HG03139 (cell line): ENCODE measurements around the gene PTH1R.

Experiments
- ATAC-seq: cut with Tn5 transposase; IDR thresholded peaks from one replicate; pipeline ENCODE4 v1.9.1; 2021; ENCODE audit not compliant: unreplicated experiment

PTH1R gene

DNA sequence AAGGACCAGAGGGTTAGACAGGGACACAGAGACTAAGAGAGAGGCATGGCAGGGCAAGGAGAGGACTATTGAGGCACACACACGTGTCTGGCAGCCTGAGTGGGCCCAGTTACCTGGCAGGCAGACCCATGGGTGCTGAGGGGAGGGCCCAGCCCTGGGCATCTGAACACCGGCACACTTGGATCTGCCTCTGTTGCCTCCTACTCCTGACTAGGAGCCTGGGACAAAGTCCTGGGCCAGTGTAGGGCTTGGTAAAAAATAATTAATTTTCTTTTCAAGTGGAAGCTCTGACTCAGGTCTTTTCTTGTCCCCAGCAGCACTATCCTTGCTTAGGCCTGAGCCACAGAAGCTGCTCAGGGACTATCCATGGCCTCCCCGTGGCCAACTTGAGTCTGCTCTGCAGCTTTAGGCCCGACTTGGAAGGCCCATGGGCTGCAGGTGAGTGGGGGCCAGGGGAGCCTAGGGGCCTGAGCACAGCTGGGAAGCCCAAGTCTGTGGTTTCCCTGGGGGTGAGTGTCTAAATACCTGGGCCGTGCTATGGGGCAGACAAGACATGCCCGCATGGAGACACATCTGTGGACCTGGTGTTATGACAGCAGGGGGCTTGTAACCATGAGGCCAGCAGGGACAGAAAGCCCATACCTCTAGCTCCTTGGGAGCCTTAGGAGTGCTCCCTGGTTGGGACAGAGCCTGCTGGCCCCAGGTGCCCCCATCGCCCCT is at the start of gene PTH1R:
TSS of gene PTH1R (plus strand) at position 316 of the 720 bp plus-strand sequence. CDS start 5,839 bp downstream, outside the sequence.
- no peak for ATAC-seq

GRCh38 chr3:46829699-46830208 is 47.8 kb upstream of the PTH1R start:
- no peak for ATAC-seq

- ATAC-seq: no peak
These were observed 46.7 kb upstream of the PTH1R start for GRCh38 chr3:46830801-46831200.

DNA sequence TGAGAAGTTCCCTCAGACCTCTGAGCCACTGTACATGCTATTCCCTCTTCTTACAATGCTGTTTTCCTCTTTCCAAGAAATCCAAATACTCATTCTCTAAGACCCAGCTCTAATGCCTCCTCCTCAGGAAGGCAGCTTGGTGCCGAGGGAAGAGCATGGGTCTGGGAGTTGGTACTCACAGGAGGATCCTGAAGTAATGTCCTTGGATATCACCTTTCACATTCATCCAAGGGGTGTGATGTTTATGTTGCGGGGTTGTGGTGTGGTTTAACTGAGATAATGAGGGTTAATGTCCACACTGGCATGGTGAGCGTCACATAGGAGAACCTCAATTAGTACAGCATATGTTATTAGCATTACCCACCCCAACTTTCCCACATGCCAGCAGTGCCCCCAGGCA is 46.2 kb upstream of the PTH1R start:
- no peak for ATAC-seq

- no peak for ATAC-seq
These were observed 45.7 kb upstream of the PTH1R start for GRCh38 chr3:46831841-46832240.

DNA sequence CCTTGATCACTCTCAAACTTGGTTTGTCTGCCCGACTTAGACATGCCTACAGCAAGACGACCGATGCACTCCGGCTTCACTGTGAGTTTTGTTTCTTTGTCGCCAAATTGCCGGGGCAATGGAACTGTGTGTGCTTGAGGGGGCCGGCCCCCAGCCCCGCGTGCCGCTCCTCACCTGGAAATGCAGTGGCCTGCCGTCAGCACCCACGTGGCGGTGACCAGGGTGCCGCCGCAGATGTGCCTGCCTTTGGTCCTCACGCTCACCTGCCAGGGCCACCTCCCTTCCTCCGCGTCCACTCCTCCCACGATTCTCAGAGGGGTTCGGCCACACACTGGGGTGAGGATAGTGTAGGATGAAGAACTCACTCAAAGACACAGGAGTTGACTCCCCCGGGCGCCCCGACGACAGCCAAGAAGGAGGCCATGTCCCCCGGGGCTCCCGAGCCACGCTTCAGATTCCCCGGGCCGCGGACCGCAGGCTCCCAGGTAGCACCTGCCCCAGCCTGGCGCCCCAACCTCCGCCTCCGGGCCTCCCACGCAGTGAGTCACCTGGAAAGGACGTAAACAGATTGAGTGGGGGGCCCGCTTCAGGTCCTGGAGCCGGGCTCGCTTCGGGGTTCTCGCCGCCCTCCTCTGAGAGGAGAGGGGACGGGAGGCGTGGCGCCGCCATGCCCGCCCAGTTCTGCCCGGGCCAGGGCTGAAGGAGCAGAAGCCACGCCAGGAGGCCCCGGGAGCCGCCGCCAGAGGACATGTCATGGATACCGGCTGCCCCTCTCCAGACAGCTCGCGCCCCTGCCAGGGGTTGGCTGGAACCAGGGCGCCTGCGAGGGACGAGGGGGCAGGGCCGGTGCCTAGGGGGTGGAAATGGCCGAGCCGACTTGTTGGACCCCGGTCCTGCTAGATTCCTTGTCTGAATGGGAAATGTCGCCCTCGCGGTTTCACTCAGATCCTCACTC is 43.9 kb upstream of the PTH1R start:
- no peak for ATAC-seq

- ATAC-seq: no peak
These were observed 42.5 kb upstream of the PTH1R start for GRCh38 chr3:46835054-46835453.

- ATAC-seq: no peak
These were observed 42.0 kb upstream of the PTH1R start for GRCh38 chr3:46835491-46835890.

DNA sequence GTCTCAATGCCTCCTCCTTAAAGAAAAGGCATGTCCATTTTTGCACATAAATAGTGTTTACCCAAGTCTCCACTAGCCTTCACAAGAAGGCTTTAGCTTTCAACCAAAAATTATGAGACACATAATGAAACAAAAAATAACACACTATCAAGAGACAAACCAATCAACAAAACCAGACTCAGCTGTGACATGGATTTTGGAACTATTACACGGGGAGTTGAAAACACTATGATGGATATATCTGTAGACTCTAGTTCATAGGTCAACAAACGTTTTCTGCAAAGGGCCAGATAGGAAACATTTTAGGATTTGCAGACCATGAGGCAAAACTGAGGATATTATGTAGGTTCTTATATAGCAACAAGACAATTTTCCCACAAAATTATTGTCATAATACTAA is 39.2 kb upstream of the PTH1R start:
- no peak for ATAC-seq

DNA sequence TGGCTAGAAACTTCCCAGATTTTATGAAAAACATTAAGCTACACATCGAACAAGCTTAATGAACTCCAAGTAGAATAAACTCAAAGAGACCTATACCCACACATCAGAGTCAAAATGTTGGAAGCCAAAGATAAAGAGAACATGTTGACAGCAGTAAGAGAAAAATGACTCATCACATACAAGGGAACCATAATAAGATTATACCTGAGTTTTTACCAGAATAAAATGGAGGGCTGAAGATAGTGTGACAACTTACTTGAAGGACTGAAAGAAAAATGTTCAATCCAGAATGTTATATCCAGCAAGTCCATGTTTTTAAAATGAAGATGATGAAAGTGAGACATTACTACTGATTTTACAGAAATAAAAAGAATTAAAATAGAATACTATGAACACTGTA is 37.0 kb upstream of the PTH1R start:
- ATAC-seq: no peak

DNA sequence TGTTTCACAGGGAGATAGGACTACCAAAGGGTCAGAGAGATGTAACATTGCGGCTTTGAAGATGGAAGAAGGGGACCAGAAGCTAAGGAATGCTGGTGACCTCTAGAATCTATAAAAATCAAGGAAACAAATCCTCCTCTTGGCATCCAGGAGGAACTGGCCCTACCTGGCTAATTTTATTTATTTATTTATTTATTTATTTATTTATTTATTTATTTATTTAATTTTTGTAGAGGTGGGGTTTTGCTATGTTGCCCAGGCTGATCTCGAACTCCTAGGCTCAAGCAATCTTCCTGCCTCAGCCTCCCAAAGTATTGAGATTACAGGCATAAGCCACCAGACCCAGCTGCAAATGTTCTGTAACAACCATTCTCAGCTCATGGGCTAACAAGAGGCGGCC is 34.0 kb upstream of the PTH1R start:
- no peak for ATAC-seq

DNA sequence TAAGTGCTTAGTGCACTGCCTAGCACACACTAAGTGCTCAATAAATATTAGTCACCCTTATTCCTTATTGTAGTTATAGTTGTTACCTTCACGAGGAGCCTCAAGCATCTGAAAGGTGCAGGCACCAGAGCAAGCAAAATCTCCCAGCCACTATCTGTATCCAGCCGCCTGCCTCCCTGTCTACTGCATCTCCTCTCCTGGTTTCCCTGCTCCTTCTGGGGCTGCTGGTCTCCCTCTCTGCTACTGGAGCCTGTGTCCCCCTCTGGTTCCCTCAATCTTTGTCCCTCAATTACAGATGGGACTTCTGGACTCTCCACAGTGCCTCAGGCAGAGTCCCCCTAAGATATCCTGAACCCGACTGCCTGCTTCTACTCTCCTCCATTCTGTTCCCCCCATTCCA is 33.1 kb upstream of the PTH1R start:
- no peak for ATAC-seq

- no peak for ATAC-seq
These were observed 32.6 kb upstream of the PTH1R start for GRCh38 chr3:46844881-46845312.

DNA sequence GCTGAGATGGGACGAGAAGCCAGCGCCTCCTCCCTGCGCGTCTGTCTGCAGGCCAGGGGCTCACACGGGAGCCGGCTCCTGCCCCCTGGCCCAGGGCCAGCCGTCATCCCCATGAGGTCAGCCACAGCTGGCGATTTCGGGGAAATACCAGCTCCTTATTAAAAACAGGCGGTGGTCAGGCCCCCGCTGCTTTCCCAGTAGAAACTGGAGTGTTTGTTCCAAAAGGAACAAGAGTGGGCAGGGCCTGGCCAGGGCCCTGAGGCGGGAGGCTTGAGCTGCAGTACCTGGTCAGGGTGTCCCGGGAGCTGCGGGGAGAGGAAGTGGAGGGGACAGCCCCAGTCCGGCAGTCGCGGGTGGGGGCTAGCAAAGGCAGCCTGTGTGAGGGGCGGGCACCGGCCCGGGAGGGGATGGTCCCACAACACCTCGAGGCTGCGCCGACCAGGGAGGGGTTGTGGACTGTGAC is 32.1 kb upstream of the PTH1R start:
- no peak for ATAC-seq

DNA sequence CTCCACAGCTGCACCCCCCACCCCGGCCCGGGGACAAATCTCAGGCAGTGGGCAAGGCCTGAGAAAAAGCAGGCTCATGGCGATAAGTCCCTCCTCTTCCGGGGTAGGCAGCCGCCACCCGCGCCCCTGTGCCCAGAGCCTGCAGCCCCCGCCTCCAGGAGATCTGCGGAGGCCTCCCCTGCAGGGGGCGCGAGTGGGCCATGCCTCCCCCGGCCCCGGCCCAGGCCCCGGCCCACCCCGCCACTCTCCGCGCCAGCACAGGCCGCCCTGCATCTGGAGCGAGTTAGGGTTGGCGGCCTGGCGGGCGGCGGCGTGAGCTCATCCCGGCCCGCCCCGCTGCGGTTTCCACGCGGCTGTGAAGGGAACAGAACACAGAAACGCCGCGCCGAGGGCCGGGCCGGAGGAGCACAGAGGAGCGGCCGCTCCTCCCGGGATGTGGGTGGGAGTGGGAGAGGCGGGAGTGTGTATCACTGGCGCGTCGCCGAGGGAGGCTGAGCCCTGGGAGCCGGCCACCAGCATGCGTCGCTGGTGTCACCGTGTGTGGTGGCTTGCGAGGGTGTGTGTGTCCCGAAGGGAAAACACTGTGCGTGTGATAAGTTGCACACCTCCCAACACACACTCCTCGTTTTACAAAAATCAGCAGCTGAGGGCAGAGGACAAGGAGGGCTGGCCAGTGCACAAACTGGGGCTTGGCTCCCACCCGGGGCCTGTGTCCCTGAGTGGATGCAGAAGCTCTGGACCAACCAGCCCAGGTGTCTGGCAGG is 31.5 kb upstream of the PTH1R start:
- no peak for ATAC-seq

DNA sequence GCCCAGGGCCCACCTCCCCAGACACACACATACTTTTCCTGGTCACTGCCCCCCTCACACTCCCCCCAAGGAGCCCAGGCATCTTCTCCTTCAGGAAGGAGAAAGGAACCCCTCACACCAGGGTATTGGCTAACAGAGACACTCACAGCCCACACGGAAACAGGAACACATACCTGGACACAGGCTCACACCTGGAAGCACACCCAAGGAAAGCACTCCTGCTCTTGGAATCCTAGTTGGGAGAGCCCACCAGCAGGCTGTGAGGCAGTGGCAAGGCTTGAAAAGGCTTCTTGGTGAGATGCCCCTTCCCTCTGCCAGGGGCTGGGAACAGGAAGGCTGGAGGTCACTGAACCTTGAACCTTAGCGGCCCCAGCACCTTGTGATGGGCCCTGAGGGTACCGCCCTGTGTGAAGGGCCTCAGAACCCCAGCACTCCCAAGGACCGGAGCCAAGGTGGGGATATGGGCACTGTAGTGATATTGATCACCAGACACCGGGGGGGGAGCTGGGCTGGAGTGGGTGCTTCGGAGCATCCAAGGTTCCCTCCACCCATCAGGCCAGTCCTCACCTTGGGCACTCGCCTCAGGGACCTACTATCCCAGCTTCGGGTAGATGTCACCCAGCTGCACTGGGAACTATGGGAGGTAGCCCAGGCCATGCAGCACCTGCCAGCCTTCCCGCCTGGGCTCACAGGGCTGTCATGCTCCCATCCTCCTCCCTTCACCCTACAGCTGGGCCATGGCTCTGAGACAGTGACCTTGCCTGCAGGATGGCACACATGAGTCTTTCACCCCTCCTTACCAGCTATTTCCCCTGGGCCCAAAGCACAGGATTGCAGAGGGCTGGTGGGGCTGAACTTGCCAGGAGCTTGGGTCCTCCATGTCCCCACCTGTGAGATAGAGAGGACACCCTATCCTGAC is 30.6 kb upstream of the PTH1R start:
- no peak for ATAC-seq

DNA sequence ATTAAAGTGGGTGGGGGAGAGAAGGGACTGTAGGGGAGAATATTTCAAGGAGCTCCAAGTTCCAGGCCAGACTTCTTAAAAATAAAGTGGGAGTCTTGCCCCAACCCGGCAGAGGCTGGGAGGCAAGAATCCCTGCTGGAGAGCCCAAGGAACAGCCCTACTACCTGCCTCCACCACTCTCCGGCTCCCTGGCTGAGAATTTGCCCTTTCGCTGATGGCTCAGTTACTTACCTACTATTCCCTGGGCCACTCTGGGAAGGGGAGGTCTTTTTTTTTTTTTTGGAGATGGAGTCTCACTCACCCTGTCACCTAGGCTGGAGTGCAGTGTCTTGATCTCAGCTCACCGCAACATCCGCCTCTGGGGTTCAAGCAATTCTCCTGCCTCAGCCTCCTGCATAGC is 29.8 kb upstream of the PTH1R start:
- ATAC-seq: no peak

- no peak for ATAC-seq
These were observed 29.1 kb upstream of the PTH1R start for GRCh38 chr3:46848271-46849044.

- ATAC-seq: no peak
These were observed 28.4 kb upstream of the PTH1R start for GRCh38 chr3:46849045-46849631.
